Measurements from ENCODE around the gene TFPT.

Gene TFPT

DNA sequence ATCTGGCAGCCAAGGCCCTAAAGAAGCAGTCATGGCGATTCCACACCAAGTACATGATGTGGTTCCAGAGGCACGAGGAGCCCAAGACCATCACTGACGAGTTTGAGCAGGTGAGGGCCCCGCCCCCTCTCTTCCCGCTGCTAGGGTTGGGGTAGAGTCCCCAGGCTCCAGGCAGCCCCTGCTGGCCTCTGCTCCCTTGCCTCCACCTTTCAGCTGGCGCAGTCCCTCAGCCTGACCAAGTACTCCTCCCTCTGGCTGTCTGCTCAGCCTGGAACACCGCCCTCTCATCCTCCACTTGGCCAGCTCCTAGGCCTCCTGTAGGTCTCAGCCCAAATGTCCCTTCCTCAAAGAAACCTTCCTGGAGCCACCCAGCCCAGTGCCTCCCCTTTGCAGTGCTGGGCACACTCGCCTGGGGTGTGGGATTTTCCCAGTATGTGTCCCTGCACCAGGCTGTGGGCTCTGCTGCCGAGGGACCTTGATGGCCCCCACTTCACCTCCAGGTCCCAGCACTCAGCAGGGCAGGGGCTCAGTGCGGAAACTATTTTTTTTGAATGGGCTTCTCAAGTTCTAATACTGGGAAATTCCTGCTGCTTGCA, 38.4 kb upstream of the TFPT start:
- Mint-ChIP-seq H3K4me1 (peaks cover 54% of the 10 kb centered on the region), H3K27me3 (no peaks in the 10 kb centered on the region), H3K4me3 (no peak overlapping the region), H3K9me3 (no peaks in the 10 kb centered on the region), H3K27ac (peak overlapping the region in 1 of 2 donors; percentile 88)
- ATAC-seq (no peak), DNase-seq (no peak)

DNA sequence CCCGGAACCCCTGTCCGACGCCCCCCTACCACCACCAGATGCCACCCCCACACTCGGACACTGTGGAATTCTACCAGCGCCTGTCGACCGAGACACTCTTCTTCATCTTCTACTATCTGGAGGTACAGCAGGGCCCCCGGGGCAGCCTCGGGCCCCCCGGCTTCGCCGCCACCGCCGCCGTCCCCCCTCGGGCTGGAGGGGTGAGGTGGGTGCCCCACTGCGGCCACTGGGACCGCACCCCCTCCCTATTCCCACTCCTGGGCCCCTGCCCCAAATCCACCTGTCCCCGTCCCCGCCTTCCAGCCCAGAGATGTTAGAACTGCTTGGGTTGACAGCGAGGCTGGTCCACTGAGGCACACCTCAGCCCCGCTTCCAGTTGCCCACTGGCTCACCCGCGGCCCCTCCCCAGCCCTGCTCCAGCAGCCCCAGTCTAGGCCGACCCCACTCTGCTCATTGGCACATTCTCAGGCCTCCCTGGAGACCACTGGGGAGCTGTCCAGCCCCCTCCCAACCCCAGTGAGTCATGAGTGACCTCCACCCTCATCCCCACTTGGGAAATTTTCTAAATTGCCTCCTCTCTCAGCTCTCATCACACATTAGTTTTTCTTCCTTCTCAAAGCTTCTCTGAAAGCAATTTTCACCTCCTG, 37.5 kb upstream of the TFPT start:
- ATAC-seq (peak; percentile 31), DNase-seq (no peak)
- H3K4me3 Mint-ChIP-seq, result no peak overlapping the region
- peak overlapping the region in 1 of 2 donors; percentile 50 for H3K27ac Mint-ChIP-seq
- H3K4me1 Mint-ChIP-seq, result peaks cover 45% of the 10 kb centered on the region
- H3K27me3 Mint-ChIP-seq, result no peaks in the 10 kb centered on the region
- H3K9me3 Mint-ChIP-seq, result no peaks in the 10 kb centered on the region

DNA sequence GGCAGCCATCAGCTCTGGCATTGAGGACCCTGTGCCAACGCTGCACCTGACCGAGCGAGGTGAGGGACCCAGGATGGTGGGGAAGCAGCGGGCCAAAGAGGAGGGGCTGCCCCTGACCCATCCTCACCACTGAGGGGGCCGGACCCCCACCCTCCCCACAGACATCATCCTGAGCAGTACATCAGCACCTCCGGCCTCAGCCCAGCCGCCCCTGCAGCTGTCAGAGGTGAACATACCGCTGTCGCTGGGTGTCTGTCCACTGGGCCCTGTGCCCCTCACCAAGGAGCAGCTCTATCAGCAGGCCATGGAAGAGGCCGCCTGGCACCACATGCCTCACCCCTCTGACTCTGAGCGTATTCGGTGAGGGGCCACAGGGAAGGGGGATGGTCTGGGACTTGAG, 36.8 kb upstream of the TFPT start:
- DNase-seq, result no peak
- Mint-ChIP-seq H3K4me3 (no peak overlapping the region), H3K4me1 (peaks cover 42% of the 10 kb centered on the region), H3K9me3 (no peaks in the 10 kb centered on the region), H3K27me3 (no peaks in the 10 kb centered on the region), H3K27ac (peak overlapping the region in 1 of 2 donors; percentile 87)
- no peak for ATAC-seq

DNA sequence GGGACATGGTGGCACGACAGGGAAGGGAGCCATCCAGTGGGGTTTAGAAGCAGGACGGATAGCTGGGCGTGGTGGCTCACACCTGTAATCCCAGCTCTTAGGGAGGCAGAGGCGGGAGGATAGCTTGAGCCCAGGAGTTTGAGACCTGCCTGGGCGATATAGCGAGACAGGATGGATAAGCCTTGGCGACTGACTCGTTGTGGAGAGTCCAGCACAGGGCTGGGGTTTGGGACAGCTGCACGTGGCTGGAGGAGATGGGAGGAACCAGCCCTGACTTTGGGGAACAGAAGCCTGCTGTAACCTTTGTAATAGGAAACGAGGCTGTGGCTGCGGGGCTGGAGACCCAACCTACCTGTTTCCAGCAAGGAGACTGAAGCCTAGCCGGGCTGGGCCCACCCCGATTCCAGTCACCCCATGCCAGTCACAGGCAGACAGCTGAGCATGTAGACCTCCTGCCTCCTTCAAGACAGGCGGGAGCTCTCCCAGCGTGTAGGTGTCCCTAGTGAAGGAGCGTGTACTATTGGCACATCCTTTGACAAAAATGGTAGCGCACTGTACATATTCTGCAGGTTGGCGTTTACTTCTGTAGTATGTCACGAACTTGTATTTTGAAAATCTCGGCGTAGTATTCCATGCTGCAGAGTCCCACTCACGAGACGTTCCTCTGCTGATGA, 36.0 kb upstream of the TFPT start:
- ATAC-seq, result no peak

DNA sequence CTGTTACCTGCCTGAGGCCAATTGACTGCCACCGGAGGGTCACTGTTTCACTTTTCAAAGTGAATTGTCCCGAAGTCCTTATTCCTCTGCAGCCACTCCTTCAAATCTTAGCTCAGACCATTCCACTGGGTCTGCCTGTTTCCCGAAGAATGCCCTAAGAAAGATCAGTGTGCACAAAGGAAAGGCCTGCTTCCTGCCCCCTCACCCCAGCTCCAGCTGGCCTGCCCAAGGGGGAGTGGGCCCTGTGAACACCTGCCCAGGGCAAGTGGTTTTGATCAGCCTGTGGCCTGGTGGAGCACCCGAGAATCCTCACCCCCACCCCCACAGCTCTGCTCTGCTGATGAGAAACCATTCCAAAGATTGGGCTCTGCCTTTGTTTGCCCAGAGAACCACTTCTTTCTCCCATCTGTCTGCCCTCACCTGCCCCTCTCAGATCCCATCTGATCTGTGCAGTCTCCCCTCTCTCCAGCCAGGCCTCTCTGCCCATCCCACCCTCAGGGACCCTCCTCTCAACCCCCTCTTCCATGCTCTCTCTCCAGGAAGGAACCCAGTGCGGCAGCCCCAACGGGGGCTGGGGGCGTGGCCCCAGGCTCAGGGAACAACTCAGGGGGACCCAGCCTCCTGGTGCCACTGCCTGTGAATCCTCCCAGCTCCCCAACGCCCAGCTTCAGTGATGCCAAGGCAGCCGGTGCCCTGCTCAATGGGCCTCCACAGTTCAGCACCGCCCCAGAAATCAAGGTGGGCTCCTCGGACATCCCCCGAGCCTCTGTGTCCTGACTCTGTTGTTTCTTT, 33.8 kb upstream of the TFPT start:
- ATAC-seq, result no peak
- Mint-ChIP-seq H3K27ac (peak overlapping the region; percentile 40 to 68), H3K4me1 (peaks cover 24% of the 10 kb centered on the region), H3K27me3 (no peaks in the 10 kb centered on the region), H3K4me3 (no peak overlapping the region), H3K9me3 (no peaks in the 10 kb centered on the region)
- no peak for DNase-seq

More for the DNA sequence above, 36.0 kb upstream of the TFPT start:
- no peaks in the 10 kb centered on the region for H3K27me3 Mint-ChIP-seq
- H3K4me3 Mint-ChIP-seq, result no peak overlapping the region
- DNase-seq, result no peak
- H3K9me3 Mint-ChIP-seq, result no peaks in the 10 kb centered on the region
- peaks cover 35% of the 10 kb centered on the region for H3K4me1 Mint-ChIP-seq
- H3K27ac Mint-ChIP-seq, result peak overlapping the region in 1 of 2 donors; percentile 93

DNA sequence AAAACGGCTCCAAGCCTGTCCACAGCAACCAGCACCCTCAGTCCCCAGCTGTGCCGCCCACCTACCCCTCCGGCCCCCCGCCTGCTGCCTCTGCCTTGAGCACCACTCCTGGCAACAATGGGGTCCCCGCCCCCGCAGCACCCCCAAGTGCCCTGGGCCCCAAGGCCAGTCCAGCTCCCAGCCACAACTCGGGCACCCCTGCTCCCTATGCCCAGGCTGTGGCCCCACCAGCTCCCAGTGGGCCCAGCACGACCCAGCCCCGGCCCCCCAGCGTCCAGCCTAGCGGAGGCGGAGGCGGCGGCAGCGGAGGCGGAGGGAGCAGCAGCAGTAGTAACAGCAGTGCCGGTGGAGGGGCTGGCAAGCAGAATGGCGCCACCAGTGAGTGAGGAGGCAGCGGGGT, 32.7 kb upstream of the TFPT start:
- no peak overlapping the region for H3K4me3 Mint-ChIP-seq
- ATAC-seq, result peak; percentile 18
- no peaks in the 10 kb centered on the region for H3K9me3 Mint-ChIP-seq
- no peaks in the 10 kb centered on the region for H3K27me3 Mint-ChIP-seq
- H3K27ac Mint-ChIP-seq, result no peak overlapping the region
- no peak for DNase-seq
- peaks cover 20% of the 10 kb centered on the region for H3K4me1 Mint-ChIP-seq

DNA sequence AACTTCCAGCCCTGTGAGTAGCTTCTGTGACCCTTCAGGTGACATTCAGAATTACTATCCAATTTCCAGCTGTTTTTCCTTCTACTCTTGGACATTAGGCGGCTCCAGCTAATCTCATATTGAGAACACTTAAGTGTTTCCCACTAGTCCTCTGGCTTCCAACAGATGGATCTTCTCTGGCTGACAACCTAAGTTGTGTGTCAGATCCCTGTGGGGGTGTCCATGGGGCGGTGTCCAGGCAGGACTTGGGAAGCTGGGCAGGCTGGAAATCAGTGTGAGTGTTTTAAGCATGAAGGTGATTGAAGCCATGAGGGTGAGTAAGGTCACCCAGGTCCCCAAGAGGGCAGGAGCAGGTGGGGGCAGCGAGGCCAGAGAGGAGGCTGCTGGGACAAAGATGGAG, 32.2 kb upstream of the TFPT start:
- ATAC-seq, result no peak
- Mint-ChIP-seq H3K4me3 (no peak overlapping the region), H3K4me1 (peaks cover 15% of the 10 kb centered on the region), H3K27ac (peak overlapping the region in 1 of 2 donors; percentile 49), H3K9me3 (no peaks in the 10 kb centered on the region), H3K27me3 (no peaks in the 10 kb centered on the region)
- DNase-seq, result no peak

DNA sequence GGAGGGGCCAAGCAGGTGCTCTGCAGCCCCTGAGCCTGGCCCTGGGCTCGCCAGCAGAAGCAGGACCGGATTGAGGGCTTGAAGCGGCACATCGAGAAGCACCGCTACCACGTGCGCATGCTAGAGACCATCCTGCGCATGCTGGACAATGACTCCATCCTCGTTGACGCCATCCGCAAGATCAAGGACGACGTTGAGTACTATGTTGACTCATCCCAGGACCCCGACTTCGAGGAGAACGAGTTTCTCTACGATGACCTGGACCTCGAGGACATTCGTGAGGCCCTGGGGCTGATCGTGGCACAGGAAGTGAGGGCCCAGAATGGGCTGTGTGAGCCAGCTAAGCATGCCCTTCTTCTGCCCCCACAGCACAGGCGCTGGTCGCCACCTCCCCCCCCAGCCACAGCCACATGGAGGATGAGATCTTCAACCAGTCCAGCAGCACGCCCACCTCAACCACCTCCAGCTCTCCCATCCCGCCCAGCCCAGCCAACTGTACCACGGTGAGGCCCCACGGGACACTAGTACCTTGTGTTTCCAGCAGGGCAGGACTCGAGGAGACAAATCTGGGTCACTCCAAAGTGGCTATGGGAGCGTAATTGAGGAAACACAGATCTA, 30.2 kb upstream of the TFPT start:
- ATAC-seq, result no peak
- Mint-ChIP-seq H3K4me3 (no peak overlapping the region), H3K27me3 (no peaks in the 10 kb centered on the region), H3K4me1 (peaks cover 25% of the 10 kb centered on the region), H3K27ac (no peak overlapping the region), H3K9me3 (no peaks in the 10 kb centered on the region)
- DNase-seq, result no peak

DNA sequence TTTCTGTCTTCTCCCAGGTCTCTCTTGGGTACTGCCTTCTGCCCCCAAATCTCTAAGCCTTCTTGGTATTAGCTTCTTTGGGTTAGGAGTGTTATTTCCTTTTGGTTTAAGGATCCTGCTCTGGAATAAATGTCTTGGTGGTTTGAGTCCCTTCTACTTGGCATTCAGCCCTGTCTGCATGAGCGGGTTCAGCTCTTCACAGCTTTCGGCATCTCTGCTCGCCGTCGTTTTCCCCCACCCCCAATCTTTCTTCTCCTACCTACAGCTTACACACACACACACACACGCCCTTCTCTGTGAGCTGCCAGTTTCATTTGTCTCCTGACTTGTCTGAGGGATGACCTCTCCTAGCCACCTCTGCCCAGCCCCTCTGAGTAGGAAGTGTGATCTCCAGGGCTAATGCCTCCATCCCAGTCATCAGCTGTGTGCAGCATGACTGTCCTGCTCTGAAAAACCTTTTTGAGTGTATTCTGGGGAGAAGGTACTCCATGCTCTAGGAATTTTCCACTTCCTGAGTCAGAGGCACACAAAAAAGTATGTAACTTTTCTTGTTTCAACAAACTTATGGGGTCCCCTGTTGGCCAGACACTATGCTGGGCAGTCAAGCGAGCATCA, 26.8 kb upstream of the TFPT start:
- Mint-ChIP-seq H3K4me1 (peaks cover 49% of the 10 kb centered on the region), H3K4me3 (no peak overlapping the region), H3K9me3 (no peaks in the 10 kb centered on the region), H3K27me3 (no peaks in the 10 kb centered on the region), H3K27ac (no peak overlapping the region)
- DNase-seq, result no peak
- no peak for ATAC-seq

DNA sequence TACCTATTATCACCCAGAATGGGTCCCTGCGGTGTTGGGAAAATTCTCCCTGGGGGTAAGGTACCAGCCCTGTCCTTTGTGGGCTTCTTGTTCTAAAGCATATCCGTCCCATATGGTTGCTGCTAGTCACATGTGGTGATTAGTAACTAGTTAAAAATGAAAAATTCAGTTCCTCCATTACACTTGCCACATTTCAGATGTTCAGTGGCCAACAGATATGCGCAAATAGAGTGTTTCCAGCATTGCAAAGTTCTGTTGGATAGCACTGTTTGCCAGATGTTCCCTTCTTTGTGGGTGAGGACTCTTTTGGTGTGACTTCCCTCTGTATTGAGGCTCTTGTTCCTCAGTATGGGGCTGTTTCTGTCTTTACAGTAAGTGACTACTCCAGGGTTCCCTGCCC, 25.9 kb upstream of the TFPT start:
- DNase-seq, result no peak
- Mint-ChIP-seq H3K4me1 (peaks cover 54% of the 10 kb centered on the region), H3K9me3 (no peaks in the 10 kb centered on the region), H3K4me3 (no peak overlapping the region), H3K27ac (no peak overlapping the region), H3K27me3 (no peaks in the 10 kb centered on the region)
- ATAC-seq, result no peak

DNA sequence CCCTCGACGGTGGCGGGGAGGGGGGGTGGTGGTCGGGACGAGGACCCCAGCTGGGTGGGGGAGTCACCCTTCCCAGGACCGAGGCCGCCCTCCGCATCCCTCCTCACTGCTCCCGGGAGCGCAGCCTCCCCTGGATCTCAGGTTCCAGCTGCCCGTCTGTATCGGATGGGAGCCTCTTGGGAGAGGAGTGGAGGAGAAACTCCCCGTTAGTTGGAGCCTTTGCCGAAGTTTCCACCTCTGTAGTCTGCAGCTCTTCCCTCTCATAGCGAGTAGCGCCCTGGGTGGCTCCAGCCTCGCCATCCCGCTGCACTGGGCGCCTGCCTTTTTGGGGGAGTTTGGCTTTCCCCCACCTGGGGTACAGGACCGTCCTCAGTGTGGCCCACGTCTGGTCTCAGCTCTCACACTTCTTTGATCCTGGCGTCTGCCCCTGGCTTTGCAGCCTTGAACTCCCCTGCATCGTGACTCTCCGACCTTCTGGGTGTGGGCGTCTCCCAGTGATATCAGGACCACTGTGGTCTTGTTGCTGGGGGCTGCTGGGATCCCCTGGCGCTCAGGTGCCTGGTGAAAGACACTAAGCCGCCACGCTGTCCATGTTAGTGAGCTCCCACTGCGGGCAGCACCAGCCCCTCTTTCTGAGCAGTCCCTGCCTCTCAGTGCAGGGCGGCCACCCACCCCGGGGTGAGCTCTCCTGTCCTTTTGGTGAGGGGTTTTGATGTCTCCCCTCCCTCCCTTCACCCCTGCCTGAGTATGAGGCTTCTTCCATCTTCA, 23.2 kb upstream of the TFPT start:
- DNase-seq (peak; percentile 15 to 36), ATAC-seq (no peak)
- Mint-ChIP-seq H3K4me3 (peak overlapping the region; percentile 92 to 93), H3K27me3 (no peaks in the 10 kb centered on the region), H3K27ac (peak overlapping the region; percentile 98 to 99), H3K9me3 (no peaks in the 10 kb centered on the region), H3K4me1 (peaks cover 54% of the 10 kb centered on the region)

DNA sequence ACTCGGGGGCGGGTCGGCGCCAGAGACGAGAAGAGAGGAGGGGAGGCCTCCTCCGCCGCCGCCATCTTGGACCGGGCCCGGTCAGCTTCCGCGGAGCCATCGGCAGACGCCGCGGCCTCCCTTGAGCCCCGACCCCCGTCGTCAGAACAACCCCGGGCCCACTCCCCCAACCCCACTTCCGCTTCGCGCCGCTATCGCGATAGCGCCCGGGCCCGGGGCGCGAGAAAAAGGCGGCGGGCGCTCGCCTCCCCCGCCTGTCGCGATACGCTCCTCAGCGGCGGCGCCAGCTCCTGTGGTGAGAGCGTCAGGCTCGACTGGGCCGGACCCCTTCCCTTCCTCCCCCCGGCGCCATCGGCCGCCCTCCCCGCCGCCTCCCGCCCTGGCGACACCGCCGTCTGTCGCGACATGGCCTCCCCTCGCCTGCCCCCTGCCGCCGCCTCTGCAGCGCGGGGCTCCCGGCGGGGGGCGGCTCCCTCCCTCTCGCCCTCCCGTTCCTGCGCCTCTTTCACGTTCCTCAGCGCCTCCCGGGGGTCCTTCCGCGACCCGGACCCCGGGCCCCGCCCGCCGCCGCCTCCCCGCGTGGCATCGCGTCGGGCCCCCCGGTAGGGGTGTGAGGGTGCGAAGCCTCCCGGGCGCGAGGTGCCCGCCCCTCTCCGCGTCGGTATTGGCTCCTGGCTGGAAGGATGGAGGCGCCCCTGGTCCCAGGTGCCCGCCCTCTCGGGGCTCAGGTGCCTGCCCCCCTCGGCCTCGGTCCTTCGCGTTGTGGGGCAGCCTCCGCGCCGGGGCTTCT, 22.4 kb upstream of the TFPT start, which contains the start of gene CNOT3:
TSS of gene CNOT3 (plus strand) at position 64 of the 790 bp plus-strand sequence. CDS start 5,217 bp downstream, outside the sequence.
- DNase-seq (peak; percentile 15 to 31), ATAC-seq (no peak)
- Mint-ChIP-seq H3K9me3 (no peaks in the 10 kb centered on the region), H3K27ac (peak within 1 kb of the TSS; percentile 98 to 99), H3K4me1 (peaks cover 52% of the 10 kb centered on the region), H3K4me3 (peak within 1 kb of the TSS; percentile 92 to 97), H3K27me3 (no peaks in the 10 kb centered on the region)

DNA sequence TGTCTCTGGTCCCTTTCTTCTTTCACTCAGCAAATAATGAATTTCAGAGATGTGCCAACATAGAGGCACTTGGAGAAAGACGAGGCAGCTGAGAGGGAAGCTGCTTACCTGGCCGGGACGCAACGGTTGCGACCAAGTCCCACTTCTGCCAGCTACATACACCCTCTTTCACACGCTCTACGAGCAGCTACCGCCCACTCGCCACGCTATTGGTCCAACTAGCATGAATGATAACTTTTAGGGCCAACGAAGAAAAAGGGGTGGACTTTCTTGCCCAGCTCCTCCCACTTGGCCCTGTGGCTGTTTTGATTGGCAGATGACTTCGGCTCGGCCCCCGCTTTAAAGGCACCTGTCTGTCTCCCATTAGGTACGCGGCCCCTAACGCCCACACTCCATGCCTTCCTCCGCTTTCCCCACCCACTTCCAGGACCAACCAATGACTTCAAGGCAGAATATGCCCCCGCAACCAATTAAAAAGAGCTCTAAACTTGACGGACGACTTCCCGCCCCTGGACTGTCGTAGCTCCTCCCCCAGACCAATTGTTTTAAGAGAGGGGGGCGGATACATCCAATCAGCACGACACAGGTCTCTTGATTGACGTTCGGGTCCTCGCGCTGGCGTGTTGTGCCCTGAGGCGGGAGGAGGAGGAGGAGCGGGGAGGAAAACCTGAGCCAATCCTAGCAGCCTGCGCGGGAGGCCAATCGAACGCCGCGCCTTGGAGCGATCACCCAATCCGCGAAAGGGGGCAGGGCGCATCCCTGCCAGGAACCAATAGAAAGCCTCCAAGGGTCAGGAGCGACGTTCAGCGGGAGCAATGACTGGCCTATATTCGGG, 21.6 kb upstream of the TFPT start:
- Mint-ChIP-seq H3K27me3 (no peaks in the 10 kb centered on the region), H3K27ac (peak overlapping the region; percentile 92 to 98), H3K4me1 (peaks cover 48% of the 10 kb centered on the region), H3K4me3 (peak overlapping the region; percentile 89 to 97), H3K9me3 (no peaks in the 10 kb centered on the region)
- peak; percentile 99 to 100 for DNase-seq
- ATAC-seq, result peak; percentile 90
